PC-3 (cell line): ENCODE measurements around the gene NPIPA1.
"Not testable (repeated sequence)": the region's sequence is repeated elsewhere in the genome, so short reads cannot be mapped to it uniquely, and the experiment has no call there.

Source experiments
- EZH2 ChIP-seq: fragments of 300-600 bp; sonication (generic); IDR thresholded peaks from one replicate; pipeline ENCODE4 v1.6.1; 2017; ENCODE audit warnings: antibody characterized with exemption, mild to moderate bottlenecking, low read length; ENCODE audit not compliant: unreplicated experiment
- EZH2phosphoT487 ChIP-seq: fragments of 300-600 bp; sonication (generic); IDR thresholded peaks from 2 replicates; pipeline ENCODE4 v1.6.1; 2018; ENCODE audit warnings: mild to moderate bottlenecking, antibody characterized with exemption, low read length, borderline replicate concordance
- TF ChIP-seq, protein P1 (sequence below): fragments of 300-600 bp; sonication (generic); conservative IDR thresholded peaks from 2 replicates; pipeline ENCODE4 v1.5.1; 2017; ENCODE audit warnings: antibody characterized with exemption, low read depth, mild to moderate bottlenecking, low read length

DNA sequence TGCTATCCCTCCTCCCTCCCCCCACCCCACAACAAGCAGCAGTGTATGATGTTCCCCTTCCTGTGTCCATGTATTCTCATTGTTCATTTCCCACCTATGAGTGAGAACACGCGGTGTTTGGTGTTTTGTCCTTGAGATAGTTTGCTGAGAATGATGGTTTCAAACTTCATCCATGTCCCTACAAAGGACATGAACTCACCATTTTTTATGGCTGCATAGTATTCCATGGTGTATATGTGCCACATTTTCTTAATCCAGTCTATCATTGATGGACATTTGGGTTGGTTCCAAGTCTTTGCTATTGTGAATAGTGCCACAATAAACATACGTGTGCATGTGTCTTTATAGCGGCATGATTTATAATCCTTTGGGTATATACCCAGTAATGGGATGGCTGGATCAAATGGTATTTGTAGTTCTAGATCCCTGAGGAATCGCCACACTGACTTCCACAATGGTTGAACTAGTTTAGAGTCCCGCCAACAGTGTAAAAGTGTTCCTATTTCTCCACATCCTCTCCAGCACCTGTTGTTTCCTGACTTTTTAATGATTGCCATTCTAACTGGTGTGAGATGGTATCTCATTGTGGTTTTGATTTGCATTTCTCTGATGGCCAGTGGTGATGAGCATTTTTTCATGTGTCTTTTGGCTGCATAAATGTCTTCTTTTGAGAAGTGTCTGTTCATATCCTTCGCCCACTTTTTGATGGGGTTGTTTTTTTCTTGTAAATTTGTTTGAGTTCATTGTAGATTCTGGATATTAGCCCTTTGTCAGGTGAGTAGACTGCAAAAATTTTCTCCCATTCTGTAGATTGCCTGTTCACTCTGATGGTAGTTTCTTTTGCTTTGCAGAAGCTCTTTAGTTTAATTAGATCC is 56.3 kb downstream of the NPIPA1 start:
- TF ChIP-seq, protein P1, sequence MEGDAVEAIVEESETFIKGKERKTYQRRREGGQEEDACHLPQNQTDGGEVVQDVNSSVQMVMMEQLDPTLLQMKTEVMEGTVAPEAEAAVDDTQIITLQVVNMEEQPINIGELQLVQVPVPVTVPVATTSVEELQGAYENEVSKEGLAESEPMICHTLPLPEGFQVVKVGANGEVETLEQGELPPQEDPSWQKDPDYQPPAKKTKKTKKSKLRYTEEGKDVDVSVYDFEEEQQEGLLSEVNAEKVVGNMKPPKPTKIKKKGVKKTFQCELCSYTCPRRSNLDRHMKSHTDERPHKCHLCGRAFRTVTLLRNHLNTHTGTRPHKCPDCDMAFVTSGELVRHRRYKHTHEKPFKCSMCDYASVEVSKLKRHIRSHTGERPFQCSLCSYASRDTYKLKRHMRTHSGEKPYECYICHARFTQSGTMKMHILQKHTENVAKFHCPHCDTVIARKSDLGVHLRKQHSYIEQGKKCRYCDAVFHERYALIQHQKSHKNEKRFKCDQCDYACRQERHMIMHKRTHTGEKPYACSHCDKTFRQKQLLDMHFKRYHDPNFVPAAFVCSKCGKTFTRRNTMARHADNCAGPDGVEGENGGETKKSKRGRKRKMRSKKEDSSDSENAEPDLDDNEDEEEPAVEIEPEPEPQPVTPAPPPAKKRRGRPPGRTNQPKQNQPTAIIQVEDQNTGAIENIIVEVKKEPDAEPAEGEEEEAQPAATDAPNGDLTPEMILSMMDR: not testable (repeated sequence)
- not testable (repeated sequence) for TF ChIP-seq EZH2, EZH2phosphoT487
